ENCODE measurements around the gene GUCY1A1. TPM values are rescaled to one million over a fixed set of nuclear protein-coding genes. Genes with fewer than 3 reads are reported as not detected.

Gene GUCY1A1
- total RNA-seq, 1 experiment from 2014 or later: not detected

DNA sequence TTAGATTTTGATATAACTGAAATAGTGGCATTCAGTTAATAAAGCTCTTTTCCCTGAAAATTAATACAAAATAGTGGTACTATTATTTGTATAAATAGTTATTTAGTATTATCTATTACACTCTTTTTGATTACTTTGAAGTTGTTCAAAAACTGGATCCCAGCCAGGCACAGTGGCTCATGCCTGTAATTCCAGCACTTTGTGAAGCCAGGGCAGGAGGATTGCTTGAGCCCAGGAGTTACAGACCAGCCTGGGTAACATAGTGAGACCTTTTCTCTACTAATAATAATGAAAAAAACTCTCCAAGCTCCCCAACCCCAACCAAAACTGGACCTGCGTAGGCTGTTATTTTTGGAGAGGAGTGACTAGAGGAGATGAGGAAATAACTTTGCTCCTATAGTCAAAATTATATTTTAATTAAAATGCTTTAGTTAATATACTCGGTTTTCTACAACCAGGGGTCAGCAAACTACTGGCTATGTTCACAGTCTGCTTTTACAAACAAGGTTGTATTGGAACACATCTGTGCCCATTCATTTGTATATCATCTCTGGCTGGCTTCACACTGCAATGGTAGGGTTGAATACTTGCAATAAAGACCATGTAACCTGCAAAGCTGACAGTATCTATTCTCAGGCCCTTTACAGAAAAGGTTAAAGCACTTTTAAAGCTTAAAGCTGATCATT lies 27.6 kb downstream of the GUCY1A1 start:
- ATAC-seq (no peak), DNase-seq (ENCODE audit: low read depth, low spot score) (no peak)
- no peak overlapping the region for H3K27ac ChIP-seq (ENCODE audit: low read depth, low read length)
- H3K4me2 ChIP-seq (ENCODE audit: low read length): no peak overlapping the region
- ChIA-PET CTCF (no interaction called here), POLR2A (no interaction called here), RAD21 (ENCODE audit: low non-redundant PET in 1 of 2, low total read pairs in 2 of 2, uncharacterized antibody in 2 of 2, unreplicated experiment in 2 of 2) (no interaction called here)
- H3K9me3 ChIP-seq (ENCODE audit: control insufficient read depth in 1 of 2, insufficient read depth in 1 of 2, low read depth in 1 of 2, low read length in 2 of 2): no peaks in the 10 kb centered on the region
- intact Hi-C loops (cut with micrococcal nuclease): no loop called here
- H3K9ac ChIP-seq (ENCODE audit: low read length): no peak overlapping the region
- no peaks in the 10 kb centered on the region for H3K36me3 ChIP-seq (ENCODE audit: control insufficient read depth in 1 of 2, insufficient read depth in 2 of 2, low read length in 2 of 2)
- no peak overlapping the region for H2AFZ ChIP-seq (ENCODE audit: low read depth, low read length, poor library complexity, severe bottlenecking)
- TF ChIP-seq, protein P1, sequence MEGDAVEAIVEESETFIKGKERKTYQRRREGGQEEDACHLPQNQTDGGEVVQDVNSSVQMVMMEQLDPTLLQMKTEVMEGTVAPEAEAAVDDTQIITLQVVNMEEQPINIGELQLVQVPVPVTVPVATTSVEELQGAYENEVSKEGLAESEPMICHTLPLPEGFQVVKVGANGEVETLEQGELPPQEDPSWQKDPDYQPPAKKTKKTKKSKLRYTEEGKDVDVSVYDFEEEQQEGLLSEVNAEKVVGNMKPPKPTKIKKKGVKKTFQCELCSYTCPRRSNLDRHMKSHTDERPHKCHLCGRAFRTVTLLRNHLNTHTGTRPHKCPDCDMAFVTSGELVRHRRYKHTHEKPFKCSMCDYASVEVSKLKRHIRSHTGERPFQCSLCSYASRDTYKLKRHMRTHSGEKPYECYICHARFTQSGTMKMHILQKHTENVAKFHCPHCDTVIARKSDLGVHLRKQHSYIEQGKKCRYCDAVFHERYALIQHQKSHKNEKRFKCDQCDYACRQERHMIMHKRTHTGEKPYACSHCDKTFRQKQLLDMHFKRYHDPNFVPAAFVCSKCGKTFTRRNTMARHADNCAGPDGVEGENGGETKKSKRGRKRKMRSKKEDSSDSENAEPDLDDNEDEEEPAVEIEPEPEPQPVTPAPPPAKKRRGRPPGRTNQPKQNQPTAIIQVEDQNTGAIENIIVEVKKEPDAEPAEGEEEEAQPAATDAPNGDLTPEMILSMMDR (IDR thresholded peaks at IDR 0.05 in 2 of 3, conservative IDR thresholded peaks at IDR 0.05 in 1 of 3; ENCODE audit: borderline replicate concordance in 1 of 3, insufficient read depth in 1 of 3, low read depth in 2 of 3, low read length in 2 of 3): no peak
- TF ChIP-seq TCF7L2 (IDR thresholded peaks at IDR 0.05; ENCODE audit: borderline replicate concordance, extremely low read depth, insufficient read depth, insufficient read length) (no peak), SP1 (IDR thresholded peaks at IDR 0.05; ENCODE audit: low read depth) (no peak), EGR1 (IDR thresholded peaks at IDR 0.05; ENCODE audit: low read depth) (no peak), SRF (IDR thresholded peaks at IDR 0.05; ENCODE audit: low read depth) (no peak), ZFX (IDR thresholded peaks at IDR 0.05) (no peak), POLR2AphosphoS5 (IDR thresholded peaks at IDR 0.05; ENCODE audit: low read depth, low read length) (no peak), CEBPB (IDR thresholded peaks at IDR 0.05; ENCODE audit: low read depth) (no peak), RAD21 (IDR thresholded peaks at IDR 0.05; ENCODE audit: low read depth) (no peak), EZH2phosphoT487 (IDR thresholded peaks at IDR 0.05; ENCODE audit: borderline replicate concordance) (no peak), POLR2A (IDR thresholded peaks at IDR 0.05; ENCODE audit: borderline replicate concordance, extremely low read depth, insufficient read depth, insufficient read length) (no peak), JUND (IDR thresholded peaks at IDR 0.05) (no peak), EZH2 (IDR thresholded peaks at IDR 0.05) (no peak), ELF1 (IDR thresholded peaks at IDR 0.05; ENCODE audit: borderline replicate concordance, low read depth) (no peak), FOSL1 (IDR thresholded peaks at IDR 0.05; ENCODE audit: low read depth) (no peak)
- TF ChIP-seq, protein P2, sequence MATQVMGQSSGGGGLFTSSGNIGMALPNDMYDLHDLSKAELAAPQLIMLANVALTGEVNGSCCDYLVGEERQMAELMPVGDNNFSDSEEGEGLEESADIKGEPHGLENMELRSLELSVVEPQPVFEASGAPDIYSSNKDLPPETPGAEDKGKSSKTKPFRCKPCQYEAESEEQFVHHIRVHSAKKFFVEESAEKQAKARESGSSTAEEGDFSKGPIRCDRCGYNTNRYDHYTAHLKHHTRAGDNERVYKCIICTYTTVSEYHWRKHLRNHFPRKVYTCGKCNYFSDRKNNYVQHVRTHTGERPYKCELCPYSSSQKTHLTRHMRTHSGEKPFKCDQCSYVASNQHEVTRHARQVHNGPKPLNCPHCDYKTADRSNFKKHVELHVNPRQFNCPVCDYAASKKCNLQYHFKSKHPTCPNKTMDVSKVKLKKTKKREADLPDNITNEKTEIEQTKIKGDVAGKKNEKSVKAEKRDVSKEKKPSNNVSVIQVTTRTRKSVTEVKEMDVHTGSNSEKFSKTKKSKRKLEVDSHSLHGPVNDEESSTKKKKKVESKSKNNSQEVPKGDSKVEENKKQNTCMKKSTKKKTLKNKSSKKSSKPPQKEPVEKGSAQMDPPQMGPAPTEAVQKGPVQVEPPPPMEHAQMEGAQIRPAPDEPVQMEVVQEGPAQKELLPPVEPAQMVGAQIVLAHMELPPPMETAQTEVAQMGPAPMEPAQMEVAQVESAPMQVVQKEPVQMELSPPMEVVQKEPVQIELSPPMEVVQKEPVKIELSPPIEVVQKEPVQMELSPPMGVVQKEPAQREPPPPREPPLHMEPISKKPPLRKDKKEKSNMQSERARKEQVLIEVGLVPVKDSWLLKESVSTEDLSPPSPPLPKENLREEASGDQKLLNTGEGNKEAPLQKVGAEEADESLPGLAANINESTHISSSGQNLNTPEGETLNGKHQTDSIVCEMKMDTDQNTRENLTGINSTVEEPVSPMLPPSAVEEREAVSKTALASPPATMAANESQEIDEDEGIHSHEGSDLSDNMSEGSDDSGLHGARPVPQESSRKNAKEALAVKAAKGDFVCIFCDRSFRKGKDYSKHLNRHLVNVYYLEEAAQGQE (IDR thresholded peaks at IDR 0.05; ENCODE audit: low read depth): no peak
- TF ChIP-seq, protein P3, sequence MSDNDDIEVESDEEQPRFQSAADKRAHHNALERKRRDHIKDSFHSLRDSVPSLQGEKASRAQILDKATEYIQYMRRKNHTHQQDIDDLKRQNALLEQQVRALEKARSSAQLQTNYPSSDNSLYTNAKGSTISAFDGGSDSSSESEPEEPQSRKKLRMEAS (IDR thresholded peaks at IDR 0.05): no peak
- TF ChIP-seq, protein P4, sequence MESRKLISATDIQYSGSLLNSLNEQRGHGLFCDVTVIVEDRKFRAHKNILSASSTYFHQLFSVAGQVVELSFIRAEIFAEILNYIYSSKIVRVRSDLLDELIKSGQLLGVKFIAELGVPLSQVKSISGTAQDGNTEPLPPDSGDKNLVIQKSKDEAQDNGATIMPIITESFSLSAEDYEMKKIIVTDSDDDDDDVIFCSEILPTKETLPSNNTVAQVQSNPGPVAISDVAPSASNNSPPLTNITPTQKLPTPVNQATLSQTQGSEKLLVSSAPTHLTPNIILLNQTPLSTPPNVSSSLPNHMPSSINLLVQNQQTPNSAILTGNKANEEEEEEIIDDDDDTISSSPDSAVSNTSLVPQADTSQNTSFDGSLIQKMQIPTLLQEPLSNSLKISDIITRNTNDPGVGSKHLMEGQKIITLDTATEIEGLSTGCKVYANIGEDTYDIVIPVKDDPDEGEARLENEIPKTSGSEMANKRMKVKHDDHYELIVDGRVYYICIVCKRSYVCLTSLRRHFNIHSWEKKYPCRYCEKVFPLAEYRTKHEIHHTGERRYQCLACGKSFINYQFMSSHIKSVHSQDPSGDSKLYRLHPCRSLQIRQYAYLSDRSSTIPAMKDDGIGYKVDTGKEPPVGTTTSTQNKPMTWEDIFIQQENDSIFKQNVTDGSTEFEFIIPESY (IDR thresholded peaks at IDR 0.05; ENCODE audit: extremely low read depth, insufficient replicate concordance, low read length): no peak
- H3K4me3 ChIP-seq (replicated peaks in 1 of 2; ENCODE audit: low read depth in 1 of 2, low read length in 2 of 2): no peak overlapping the region
- H3K4me1 ChIP-seq (ENCODE audit: control insufficient read depth in 1 of 2, insufficient read depth in 2 of 2, low read length in 2 of 2): no peaks in the 10 kb centered on the region
- BruUV-seq (replicated peaks): no TSS peak
- H4K20me1 ChIP-seq (ENCODE audit: insufficient read depth): no peaks in the 10 kb centered on the region
- H3K9me2 ChIP-seq (ENCODE audit: insufficient read depth): no peaks in the 10 kb centered on the region
- no peaks in the 10 kb centered on the region for H3K79me2 ChIP-seq (ENCODE audit: insufficient read depth, low read length)
- no peaks in the 10 kb centered on the region for H3K27me3 ChIP-seq (ENCODE audit: insufficient read depth, low read length)

All from HCT116 (cell line).